HepG2 (cell line): ENCODE measurements around the gene SPTBN4. TPM values are rescaled to one million over a fixed set of nuclear protein-coding genes. Genes with fewer than 3 reads are reported as not detected.

Source experiments
- BRF2 ChIP-seq: sonication (generic); formaldehyde crosslinking; IDR thresholded peaks from 2 replicates; pipeline ENCODE4 v1.8.1; 2022; ENCODE audit warnings: mild to moderate bottlenecking, missing genetic modification reagents
- CREB1 ChIP-seq, 2 experiments: fragments of 450-650 bp in 1 of 2; IDR thresholded peaks; 2 replicates each; pipeline ENCODE4 v1.6.1; 2016 to 2017; ENCODE audit warnings: control low read depth in 1 of 2, mild to moderate bottlenecking in 1 of 2, missing compliant biosample characterization in 1 of 2, missing genetic modification characterization in 1 of 2
- GFI1 ChIP-seq: sonication (generic); formaldehyde crosslinking; IDR thresholded peaks from 2 replicates; pipeline ENCODE4 v1.5.0; 2020; ENCODE audit warnings: missing genetic modification reagents, mild to moderate bottlenecking, borderline replicate concordance
- IRF2 ChIP-seq: IDR thresholded peaks from 2 replicates; pipeline ENCODE4 v1.6.1; 2018; ENCODE audit warnings: missing genetic modification reagents, missing compliant biosample characterization
- JUNB ChIP-seq: sonication (generic); formaldehyde crosslinking; IDR thresholded peaks from 2 replicates; pipeline ENCODE4 v1.8.0; 2022; ENCODE audit warnings: missing genetic modification reagents, mild to moderate bottlenecking, borderline replicate concordance
- KMT2B ChIP-seq: IDR thresholded peaks from 2 replicates; pipeline ENCODE4 v1.6.1; 2016; ENCODE audit warnings: missing genetic modification reagents, missing compliant biosample characterization
- NAIF1 ChIP-seq: sonication (generic); formaldehyde crosslinking; IDR thresholded peaks from 2 replicates; pipeline ENCODE4 v1.5.0; 2020; ENCODE audit warnings: mild to moderate bottlenecking, missing genetic modification reagents, borderline replicate concordance
- NFE2L1 ChIP-seq: sonication (generic); formaldehyde crosslinking; IDR thresholded peaks from 2 replicates; pipeline ENCODE4 v1.4.0; 2020; ENCODE audit warnings: missing genetic modification reagents, mild to moderate bottlenecking, borderline replicate concordance
- NFIB ChIP-seq: sonication (generic); formaldehyde crosslinking; IDR thresholded peaks from 2 replicates; pipeline ENCODE4 v1.9.0; 2021; ENCODE audit warnings: missing genetic modification reagents, mild to moderate bottlenecking, borderline replicate concordance
- PLRG1 ChIP-seq: fragments of 450-650 bp; conservative IDR thresholded peaks from 2 replicates; pipeline ENCODE4 v1.6.1; 2016
- POGK ChIP-seq: sonication (generic); formaldehyde crosslinking; conservative IDR thresholded peaks from 2 replicates; pipeline ENCODE4 v1.8.0; 2022; ENCODE audit warnings: mild to moderate bottlenecking, moderate library complexity, missing genetic modification reagents
- ZBTB21 ChIP-seq: sonication (generic); formaldehyde crosslinking; IDR thresholded peaks from 2 replicates; pipeline ENCODE4 v1.4.0; 2020; ENCODE audit warnings: missing genetic modification reagents
- ZC3H13 ChIP-seq: sonication (generic); formaldehyde crosslinking; IDR thresholded peaks from 2 replicates; pipeline ENCODE4 v1.8.1; 2023; ENCODE audit warnings: mild to moderate bottlenecking, missing genetic modification reagents, moderate library complexity
- ZFYVE20 ChIP-seq: sonication (generic); formaldehyde crosslinking; IDR thresholded peaks from 2 replicates; pipeline ENCODE4 v1.8.0; 2023; ENCODE audit warnings: low read depth, mild to moderate bottlenecking, moderate library complexity, missing genetic modification reagents, borderline replicate concordance
- ZNF260 ChIP-seq: sonication (generic); formaldehyde crosslinking; IDR thresholded peaks from 2 replicates; pipeline ENCODE4 v1.4.0; 2020; ENCODE audit warnings: missing genetic modification reagents, low read depth, mild to moderate bottlenecking, borderline replicate concordance
- ZNF557 ChIP-seq: sonication (generic); formaldehyde crosslinking; IDR thresholded peaks from 2 replicates; pipeline ENCODE4 v1.4.0; 2020; ENCODE audit warnings: missing genetic modification reagents
- ZNF607 ChIP-seq: sonication (generic); formaldehyde crosslinking; IDR thresholded peaks from 2 replicates; pipeline ENCODE4 v1.5.1; 2020; ENCODE audit warnings: missing genetic modification reagents, mild to moderate bottlenecking, borderline replicate concordance
- ZNF749 ChIP-seq: sonication (generic); formaldehyde crosslinking; IDR thresholded peaks from 2 replicates; pipeline ENCODE4 v1.8.0; 2022; ENCODE audit warnings: mild to moderate bottlenecking, missing genetic modification reagents, moderate library complexity, borderline replicate concordance
- polyA plus RNA-seq, 8 experiments: library from polyadenylated mRNA; depleted of rRNA in 3 of 8; stranded (reverse) in 7 of 8; unstranded in 1 of 8; fragments of >200 nt; fragmentation: Illumina TruSeq in 4 of 8; extraction: Trizol in 4 of 8; gene quantifications; 2 replicates each; pipeline versions ENCODE4 v1.2.1 to v1.2.3, GENCODE V29; 2011 to 2016; ENCODE audit warnings: low read depth in 4 of 8, missing spikeins in 1 of 8, mixed read lengths in 1 of 8; ENCODE audit not compliant: insufficient read depth in 1 of 8
- total RNA-seq, 5 experiments: library from RNA; depleted of rRNA; stranded (reverse); fragments of >200 nt; fragmentation: Illumina TruSeq; extraction: Trizol; gene quantifications; 2 replicates each; pipeline ENCODE4 v1.2.3, GENCODE V29; 2016; ENCODE audit warnings: low read depth in 1 of 5
- TF ChIP-seq, protein P1 (sequence below), 2 experiments: sonication (generic) in 1 of 2; formaldehyde crosslinking in 1 of 2; IDR thresholded peaks; 2 replicates each; pipeline versions ENCODE4 v1.4.0 to v1.6.1; 2016 to 2020; ENCODE audit warnings: borderline replicate concordance in 1 of 2, low read depth in 1 of 2, mild to moderate bottlenecking in 1 of 2, missing genetic modification reagents in 1 of 2

Gene SPTBN4
- total and polyA plus RNA-seq, 2 of the 13 experiments (the other 11 are each of a cell fraction or from before 2014, with no cell fraction given): 0.11 TPM

GRCh38 chr19:40605216-40605971 lies 138.6 kb downstream of the SPTBN4 start (continued):
- TF ChIP-seq JUNB (CRISPR knock-in tag) (no peak), ZNF557 (CRISPR knock-in tag) (no peak), NAIF1 (CRISPR knock-in tag) (no peak), ZBTB21 (CRISPR knock-in tag) (no peak), NFIB (CRISPR knock-in tag) (no peak), BRF2 (CRISPR knock-in tag) (no peak), ZC3H13 (CRISPR knock-in tag) (0 out of 2 replicates have a peak, but pooled peaks have one; percentile 41), CREB1 (IDR thresholded peaks at IDR 0.05) (no peak), CREB1 (CRISPR knock-in tag; IDR thresholded peaks at IDR 0.05) (no peak), ZNF749 (0 out of 2 replicates have a peak, but pooled peaks have one; percentile 19), NFE2L1 (CRISPR knock-in tag) (no peak), ZNF607 (CRISPR knock-in tag) (0 out of 2 replicates have a peak, but pooled peaks have one; percentile 45), POGK (CRISPR knock-in tag) (peak; percentile 1; the same call in 1 of the 2 replicates), ZFYVE20 (CRISPR knock-in tag) (no peak), IRF2 (CRISPR knock-in tag) (no peak), ZNF260 (CRISPR knock-in tag) (0 out of 2 replicates have a peak, but pooled peaks have one; percentile 19), KMT2B (CRISPR knock-in tag) (no peak), GFI1 (CRISPR knock-in tag) (no peak), PLRG1 (no peak)
- TF ChIP-seq, protein P1, sequence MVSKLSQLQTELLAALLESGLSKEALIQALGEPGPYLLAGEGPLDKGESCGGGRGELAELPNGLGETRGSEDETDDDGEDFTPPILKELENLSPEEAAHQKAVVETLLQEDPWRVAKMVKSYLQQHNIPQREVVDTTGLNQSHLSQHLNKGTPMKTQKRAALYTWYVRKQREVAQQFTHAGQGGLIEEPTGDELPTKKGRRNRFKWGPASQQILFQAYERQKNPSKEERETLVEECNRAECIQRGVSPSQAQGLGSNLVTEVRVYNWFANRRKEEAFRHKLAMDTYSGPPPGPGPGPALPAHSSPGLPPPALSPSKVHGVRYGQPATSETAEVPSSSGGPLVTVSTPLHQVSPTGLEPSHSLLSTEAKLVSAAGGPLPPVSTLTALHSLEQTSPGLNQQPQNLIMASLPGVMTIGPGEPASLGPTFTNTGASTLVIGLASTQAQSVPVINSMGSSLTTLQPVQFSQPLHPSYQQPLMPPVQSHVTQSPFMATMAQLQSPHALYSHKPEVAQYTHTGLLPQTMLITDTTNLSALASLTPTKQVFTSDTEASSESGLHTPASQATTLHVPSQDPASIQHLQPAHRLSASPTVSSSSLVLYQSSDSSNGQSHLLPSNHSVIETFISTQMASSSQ (IDR thresholded peaks at IDR 0.05; ENCODE audit: low read depth): no peak
- TF ChIP-seq, protein P1 (CRISPR knock-in tag; IDR thresholded peaks at IDR 0.05; ENCODE audit: borderline replicate concordance): no peak; the same call in 1 of the 2 replicates
